Measurements from ENCODE around the gene ACTR5.

ACTR5 gene

GRCh38 chr20:38748097-38748860 is at the start of gene ACTR5:
Gene ACTR5, plus strand, starts transcription at chr20:38748460. Its CDS starts 19 bp downstream, at chr20:38748479.
- peak; percentile 70 for DNase-seq (ENCODE audit: low read depth)

GRCh38 chr20:38698541-38698940 is 49.7 kb upstream of the ACTR5 start:
- DNase-seq (ENCODE audit: low read depth), result no peak

GRCh38 chr20:38700141-38700540 is 48.1 kb upstream of the ACTR5 start:
- no peak for DNase-seq (ENCODE audit: low read depth)

- no peak for DNase-seq (ENCODE audit: low read depth)
Observed at GRCh38 chr20:38700926-38701325, 47.3 kb upstream of the ACTR5 start.

DNA sequence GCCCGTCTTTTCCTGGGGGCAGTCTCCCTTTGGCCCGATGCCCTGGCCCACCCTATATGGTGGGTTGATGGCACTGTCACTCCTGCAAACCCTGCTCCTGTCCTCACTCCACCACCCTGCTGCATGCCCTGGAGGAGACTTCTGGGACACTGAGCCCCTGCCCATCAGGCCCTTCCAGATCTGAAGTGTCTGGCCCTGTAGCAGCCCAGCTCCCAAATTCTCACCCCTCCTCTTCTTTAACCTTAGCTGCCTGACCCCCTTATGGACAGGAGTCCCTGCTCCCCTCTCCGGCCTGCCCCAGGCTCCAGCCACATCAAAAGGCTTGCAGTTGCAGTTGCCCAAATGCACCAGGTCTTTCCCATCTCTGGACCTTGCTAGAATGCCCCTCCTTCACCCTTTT is 44.7 kb upstream of the ACTR5 start:
- DNase-seq (ENCODE audit: low read depth), result no peak

GRCh38 chr20:38704136-38704535 is 44.1 kb upstream of the ACTR5 start:
- DNase-seq (ENCODE audit: low read depth), result no peak

GRCh38 chr20:38706509-38706908 is 41.8 kb upstream of the ACTR5 start:
- DNase-seq (ENCODE audit: low read depth), result no peak

- DNase-seq (ENCODE audit: low read depth), result no peak
Observed at GRCh38 chr20:38714308-38714707, 34.0 kb upstream of the ACTR5 start.

- DNase-seq (ENCODE audit: low read depth), result no peak
Observed at GRCh38 chr20:38715646-38716045, 32.6 kb upstream of the ACTR5 start.

DNA sequence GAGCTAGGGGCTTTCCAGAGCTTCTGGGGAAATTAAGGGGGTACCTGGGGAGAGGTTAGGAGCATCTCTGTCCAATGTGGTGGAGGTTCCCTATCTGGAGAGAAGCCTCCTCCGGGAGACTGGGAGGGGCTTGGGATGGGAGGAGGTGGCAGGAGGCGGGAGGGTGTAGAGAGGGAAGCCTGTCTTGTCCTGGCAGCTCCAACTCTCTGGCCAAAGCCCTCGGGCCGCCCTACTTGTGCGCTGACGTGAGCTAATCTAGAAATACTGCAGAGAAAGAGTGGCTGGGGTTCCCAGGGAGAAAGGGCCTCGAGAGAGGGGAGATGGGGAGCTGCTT is 25.6 kb upstream of the ACTR5 start:
- DNase-seq (ENCODE audit: low read depth), result no peak

DNA sequence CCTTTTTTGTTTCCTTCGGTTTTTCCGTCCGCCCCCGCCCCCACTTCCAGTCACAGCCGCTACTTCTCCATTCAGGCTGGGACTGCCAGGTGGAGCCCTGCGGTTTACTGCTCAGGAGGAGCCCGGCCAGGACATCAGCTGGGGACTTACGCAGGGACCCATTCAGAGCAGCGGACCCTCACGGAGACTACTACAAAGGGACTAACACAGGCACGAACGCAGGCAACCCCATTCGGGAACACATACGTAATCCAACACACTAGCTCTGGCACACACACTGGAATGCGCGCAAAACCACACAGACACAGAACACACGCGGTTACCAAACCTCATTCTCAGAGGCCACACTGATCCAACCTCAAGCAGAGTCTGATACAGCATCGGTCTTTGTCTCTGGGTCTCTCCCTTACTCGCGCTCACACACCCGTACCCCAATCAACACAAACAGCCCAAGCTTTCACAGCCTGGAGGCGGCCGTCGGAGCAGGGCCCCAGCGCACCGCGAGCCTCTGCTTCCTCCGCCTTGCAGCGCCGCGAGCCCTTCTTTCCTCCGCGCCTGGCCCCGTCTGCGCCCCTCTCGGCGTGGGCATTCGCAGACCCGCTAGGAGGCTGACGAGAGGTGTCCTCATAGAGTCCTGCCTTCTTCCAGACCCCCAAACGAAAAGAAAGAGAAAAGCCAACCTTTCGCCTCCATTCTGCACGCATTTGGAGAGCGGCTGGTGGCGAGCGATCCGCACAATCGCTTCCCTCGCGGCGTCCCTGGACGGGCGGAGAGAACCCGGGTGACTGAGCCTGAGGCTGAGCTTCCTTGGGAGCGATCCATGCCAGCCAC is 25.0 kb upstream of the ACTR5 start:
- no peak for DNase-seq (ENCODE audit: low read depth)

DNA sequence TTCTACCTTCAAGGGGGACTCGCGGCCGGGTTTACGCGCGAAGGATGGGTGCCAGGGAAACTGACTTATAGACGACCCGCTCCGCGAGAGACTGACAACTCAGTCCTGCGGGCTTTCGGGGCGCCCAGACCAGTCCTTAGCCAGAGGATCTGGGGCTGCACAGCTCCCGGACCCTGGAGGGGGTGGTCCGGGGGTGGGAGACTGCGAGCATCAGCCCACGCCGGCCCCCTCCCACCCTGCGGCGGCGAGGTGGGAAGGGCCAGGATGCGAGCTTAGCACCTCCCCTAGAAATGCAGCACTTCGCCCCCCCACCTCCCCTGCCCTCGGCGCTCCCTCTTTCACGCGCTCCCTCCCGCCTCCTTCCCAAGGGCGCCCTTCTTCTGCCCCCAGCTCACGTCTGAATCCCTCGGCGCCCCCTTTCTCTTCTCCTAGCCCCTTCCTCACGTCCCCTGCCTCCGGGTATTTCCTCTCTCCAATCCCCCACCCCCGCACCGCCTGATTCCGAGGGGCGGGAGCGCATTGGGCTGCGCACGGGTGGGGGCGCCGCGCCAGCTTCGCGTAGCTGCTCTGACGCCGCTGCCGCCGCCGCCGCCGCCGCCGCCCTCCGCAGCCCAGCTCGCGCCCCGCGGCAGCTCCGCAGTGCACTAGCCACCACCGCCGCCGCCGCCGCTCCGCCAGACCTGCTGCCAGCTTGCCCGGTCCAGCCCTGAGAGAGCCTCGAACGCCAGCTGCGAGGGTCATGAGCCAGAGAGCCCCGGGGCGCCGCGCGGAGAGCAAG is 24.2 kb upstream of the ACTR5 start, which contains the start of gene SLC32A1:
SLC32A1 (plus strand) TSS at position 639 of the 778 bp plus-strand sequence. CDS start 239 bp downstream, outside the sequence.
- no peak for DNase-seq (ENCODE audit: low read depth)

- DNase-seq (ENCODE audit: low read depth), result no peak
Observed at GRCh38 chr20:38724626-38725147, 23.6 kb upstream of the ACTR5 start.

- DNase-seq (ENCODE audit: low read depth), result no peak
Observed at GRCh38 chr20:38725148-38725901, 22.9 kb upstream of the ACTR5 start.

DNA sequence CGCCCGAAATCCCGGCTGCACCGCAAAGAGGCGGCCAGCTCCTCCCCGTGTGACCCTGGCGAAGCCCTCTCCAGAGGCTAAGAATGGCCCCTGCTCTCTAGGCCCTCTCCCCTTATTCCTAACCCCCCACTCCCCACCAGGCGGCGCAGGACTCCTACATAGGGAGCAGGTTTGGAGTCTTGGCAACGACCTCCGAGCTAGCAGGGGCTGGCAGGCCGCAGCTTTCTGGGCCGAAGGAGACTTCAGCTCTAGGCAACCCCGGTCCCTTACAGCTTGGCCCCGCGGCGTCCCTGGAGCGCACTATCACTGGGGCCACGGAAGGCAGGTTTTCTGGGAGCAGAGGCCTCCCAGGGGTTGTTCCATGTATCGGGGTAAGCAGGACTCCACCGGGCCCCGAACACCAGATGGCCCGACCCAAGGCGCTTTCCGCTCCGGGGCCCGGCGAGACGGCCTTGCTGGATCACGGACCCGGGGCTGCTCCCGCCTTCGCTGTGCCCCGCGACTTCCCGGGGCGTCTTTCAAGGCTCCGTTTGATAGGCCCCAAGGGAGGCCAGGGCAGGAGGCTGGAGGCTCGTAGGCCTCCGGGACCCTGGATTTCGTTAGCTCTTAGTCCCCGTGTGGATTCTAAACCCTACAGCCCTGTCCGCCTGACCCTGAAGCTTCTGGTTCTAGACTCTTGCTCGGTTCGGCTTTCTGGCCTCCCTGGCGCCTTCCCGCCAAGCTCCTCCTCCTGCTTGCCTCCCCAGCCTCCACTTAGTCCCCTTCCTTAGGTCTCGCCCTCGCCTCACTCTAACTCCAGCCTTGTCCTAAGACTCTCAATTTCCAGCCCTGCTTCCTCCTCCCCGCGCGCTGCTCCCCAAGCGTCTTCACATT is 22.1 kb upstream of the ACTR5 start:
- DNase-seq (ENCODE audit: low read depth), result no peak

- DNase-seq (ENCODE audit: low read depth), result no peak
Observed at GRCh38 chr20:38726804-38727606, 21.3 kb upstream of the ACTR5 start.

DNA sequence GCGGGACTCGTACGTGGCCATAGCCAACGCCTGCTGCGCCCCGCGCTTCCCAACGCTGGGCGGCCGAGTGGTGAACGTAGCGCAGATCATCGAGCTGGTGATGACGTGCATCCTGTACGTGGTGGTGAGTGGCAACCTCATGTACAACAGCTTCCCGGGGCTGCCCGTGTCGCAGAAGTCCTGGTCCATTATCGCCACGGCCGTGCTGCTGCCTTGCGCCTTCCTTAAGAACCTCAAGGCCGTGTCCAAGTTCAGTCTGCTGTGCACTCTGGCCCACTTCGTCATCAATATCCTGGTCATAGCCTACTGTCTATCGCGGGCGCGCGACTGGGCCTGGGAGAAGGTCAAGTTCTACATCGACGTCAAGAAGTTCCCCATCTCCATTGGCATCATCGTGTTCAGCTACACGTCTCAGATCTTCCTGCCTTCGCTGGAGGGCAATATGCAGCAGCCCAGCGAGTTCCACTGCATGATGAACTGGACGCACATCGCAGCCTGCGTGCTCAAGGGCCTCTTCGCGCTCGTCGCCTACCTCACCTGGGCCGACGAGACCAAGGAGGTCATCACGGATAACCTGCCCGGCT is 20.6 kb upstream of the ACTR5 start:
- DNase-seq (ENCODE audit: low read depth), result no peak

GRCh38 chr20:38728191-38728781 is 20.0 kb upstream of the ACTR5 start:
- no peak for DNase-seq (ENCODE audit: low read depth)
